GM12878 (cell line): Measurements from ENCODE around the gene ADGRL3.

Source experiments
- BHLHE40 ChIP-seq, 2 experiments: fragments of 450-650 bp in 1 of 2; IDR thresholded peaks; 2 replicates each; pipeline ENCODE4 v1.6.1; 2011 to 2017; ENCODE audit warnings: low read depth in 2 of 2, borderline replicate concordance in 1 of 2, improper control_type of control experiment in 1 of 2, low read length in 1 of 2, mild to moderate bottlenecking in 1 of 2
- CTCF ChIP-seq, 3 experiments: IDR thresholded peaks in 2 of 3; conservative IDR thresholded peaks in 1 of 3; 2 replicates each; pipeline ENCODE4 v1.5.1; 2011; ENCODE audit warnings: low read depth in 3 of 3, low read length in 3 of 3, mild to moderate bottlenecking in 3 of 3, control low read depth in 2 of 3, moderate library complexity in 2 of 3, inconsistent platforms in 1 of 3, mixed read lengths in 1 of 3; ENCODE audit not compliant: control insufficient read depth in 2 of 3, insufficient read depth in 1 of 3; ENCODE audit errors: extremely low read depth in 1 of 3
- EZH2 ChIP-seq: IDR thresholded peaks from 2 replicates; pipeline ENCODE4 v1.6.1; 2012; ENCODE audit warnings: low read depth, mild to moderate bottlenecking, control low read depth, inconsistent platforms, low read length, borderline replicate concordance; ENCODE audit not compliant: control insufficient read depth
- FOS ChIP-seq: IDR thresholded peaks from 3 replicates; pipeline ENCODE4 v1.6.1; 2011; ENCODE audit warnings: borderline replicate concordance; ENCODE audit not compliant: insufficient read length; ENCODE audit errors: extremely low read depth
- JUND ChIP-seq: IDR thresholded peaks from 2 replicates; pipeline ENCODE4 v1.6.1; 2012; ENCODE audit warnings: low read depth, mild to moderate bottlenecking, low read length, improper control_type of control experiment, moderate library complexity
- MYB ChIP-seq: fragments of 150-350 bp; IDR thresholded peaks from 2 replicates; pipeline ENCODE4 v1.6.1; 2014; ENCODE audit warnings: mild to moderate bottlenecking, low read depth, low read length, borderline replicate concordance
- NKRF ChIP-seq: fragments of 450-650 bp; conservative IDR thresholded peaks from 2 replicates; pipeline ENCODE4 v1.6.1; 2017; ENCODE audit warnings: mild to moderate bottlenecking, moderate library complexity
- POLR2A ChIP-seq: IDR thresholded peaks from 2 replicates; pipeline ENCODE4 v1.6.1; 2011; ENCODE audit warnings: low read depth, mild to moderate bottlenecking, low read length
- RAD51 ChIP-seq: fragments of 450-650 bp; IDR thresholded peaks from 2 replicates; pipeline ENCODE4 v1.6.1; 2016; ENCODE audit warnings: moderate library complexity, mild to moderate bottlenecking, inconsistent platforms
- RCOR1 ChIP-seq: conservative IDR thresholded peaks from 2 replicates; pipeline ENCODE4 v1.6.1; 2012; ENCODE audit warnings: low read depth, low read length, improper control_type of control experiment
- USF1 ChIP-seq: IDR thresholded peaks from 2 replicates; pipeline ENCODE4 v1.6.1; 2011; ENCODE audit warnings: borderline replicate concordance, low read depth, mild to moderate bottlenecking, moderate library complexity, mixed read lengths, low read length; ENCODE audit not compliant: insufficient read depth; ENCODE audit errors: extremely low read length
- USF2 ChIP-seq: IDR thresholded peaks from 2 replicates; pipeline ENCODE4 v1.6.1; 2011; ENCODE audit warnings: low read depth, low read length, improper control_type of control experiment, borderline replicate concordance
- YY1 ChIP-seq: IDR thresholded peaks from 2 replicates; pipeline ENCODE4 v1.6.1; 2011; ENCODE audit warnings: low read depth, mild to moderate bottlenecking, low read length

- no peak for TF ChIP-seq RAD51
- no peak for TF ChIP-seq BHLHE40 (IDR thresholded peaks at IDR 0.05; ENCODE audit: borderline replicate concordance in 1 of 2, low read depth in 2 of 2, low read length in 1 of 2)
- TF ChIP-seq FOS, result no peak
- TF ChIP-seq POLR2A, result no peak
- no peak for TF ChIP-seq CTCF (IDR thresholded peaks at IDR 0.05 in 2 of 3, conservative IDR thresholded peaks at IDR 0.05 in 1 of 3; ENCODE audit: control insufficient read depth in 2 of 3, extremely low read depth in 1 of 3, insufficient read depth in 1 of 3, low read depth in 3 of 3, low read length in 3 of 3)
- TF ChIP-seq YY1, result no peak
- TF ChIP-seq USF2, result no peak
- TF ChIP-seq USF1, result no peak
- no peak for TF ChIP-seq EZH2
- no peak for TF ChIP-seq NKRF
- TF ChIP-seq RCOR1, result no peak
- no peak for TF ChIP-seq MYB
- TF ChIP-seq JUND, result no peak
Observed at GRCh38 chr4:61579786-61580185, 379.7 kb downstream of the ADGRL3 start.
